GM10266 (cell line): ENCODE measurements around the gene TRAPPC2.

Experiments
- DNase-seq: peaks from one replicate; pipeline ENCODE4 v3.0.0; 2012; ENCODE audit errors: extremely low spot score
- TF ChIP-seq, protein P1 (sequence below): IDR thresholded peaks from 2 replicates; pipeline ENCODE4 v1.5.1; 2012; ENCODE audit warnings: mild to moderate bottlenecking, low read depth; ENCODE audit not compliant: control insufficient read depth, insufficient read depth; ENCODE audit errors: missing control alignments

Gene TRAPPC2

DNA sequence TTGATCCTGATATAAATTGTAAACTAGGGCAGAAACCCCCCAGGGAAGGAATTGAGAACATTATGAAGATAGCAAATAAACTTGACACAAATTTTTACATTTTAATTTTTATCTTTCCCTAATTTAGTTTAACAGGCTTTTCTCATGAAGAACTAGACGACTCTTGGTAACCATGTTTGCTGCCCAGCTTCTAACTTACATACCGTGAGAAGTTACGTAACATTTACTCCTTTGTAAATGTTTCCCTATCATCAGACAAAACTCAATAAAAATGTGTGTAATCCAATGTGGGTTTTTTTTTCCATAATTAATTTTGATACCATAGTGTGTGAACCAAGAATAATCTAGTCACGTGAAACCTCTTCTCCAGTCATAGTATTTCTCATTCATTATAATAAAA lies 34.5 kb upstream of the TRAPPC2 start:
- DNase-seq: no peak
- TF ChIP-seq, protein P1, sequence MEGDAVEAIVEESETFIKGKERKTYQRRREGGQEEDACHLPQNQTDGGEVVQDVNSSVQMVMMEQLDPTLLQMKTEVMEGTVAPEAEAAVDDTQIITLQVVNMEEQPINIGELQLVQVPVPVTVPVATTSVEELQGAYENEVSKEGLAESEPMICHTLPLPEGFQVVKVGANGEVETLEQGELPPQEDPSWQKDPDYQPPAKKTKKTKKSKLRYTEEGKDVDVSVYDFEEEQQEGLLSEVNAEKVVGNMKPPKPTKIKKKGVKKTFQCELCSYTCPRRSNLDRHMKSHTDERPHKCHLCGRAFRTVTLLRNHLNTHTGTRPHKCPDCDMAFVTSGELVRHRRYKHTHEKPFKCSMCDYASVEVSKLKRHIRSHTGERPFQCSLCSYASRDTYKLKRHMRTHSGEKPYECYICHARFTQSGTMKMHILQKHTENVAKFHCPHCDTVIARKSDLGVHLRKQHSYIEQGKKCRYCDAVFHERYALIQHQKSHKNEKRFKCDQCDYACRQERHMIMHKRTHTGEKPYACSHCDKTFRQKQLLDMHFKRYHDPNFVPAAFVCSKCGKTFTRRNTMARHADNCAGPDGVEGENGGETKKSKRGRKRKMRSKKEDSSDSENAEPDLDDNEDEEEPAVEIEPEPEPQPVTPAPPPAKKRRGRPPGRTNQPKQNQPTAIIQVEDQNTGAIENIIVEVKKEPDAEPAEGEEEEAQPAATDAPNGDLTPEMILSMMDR: no peak

DNA sequence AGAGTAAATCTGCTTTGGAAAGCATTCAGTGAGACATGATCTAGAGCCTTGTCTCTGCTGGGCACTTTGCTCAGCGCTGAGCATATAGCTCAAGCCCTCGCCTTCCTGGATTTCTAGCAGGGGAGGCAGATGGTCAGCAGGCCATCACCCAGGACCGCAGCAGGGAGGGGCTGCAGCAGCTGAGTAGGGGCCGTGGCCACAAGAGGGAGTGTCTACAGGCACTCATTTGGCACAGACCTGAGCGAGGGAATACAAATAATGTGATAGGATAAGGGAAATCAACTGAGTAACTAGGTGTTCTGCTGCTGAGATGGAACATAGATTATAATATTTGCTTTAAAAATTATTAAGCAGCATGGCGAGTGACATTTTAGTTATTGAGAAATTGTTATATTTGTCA lies 30.3 kb upstream of the TRAPPC2 start:
- TF ChIP-seq, protein P1: no peak
- DNase-seq: no peak

DNA sequence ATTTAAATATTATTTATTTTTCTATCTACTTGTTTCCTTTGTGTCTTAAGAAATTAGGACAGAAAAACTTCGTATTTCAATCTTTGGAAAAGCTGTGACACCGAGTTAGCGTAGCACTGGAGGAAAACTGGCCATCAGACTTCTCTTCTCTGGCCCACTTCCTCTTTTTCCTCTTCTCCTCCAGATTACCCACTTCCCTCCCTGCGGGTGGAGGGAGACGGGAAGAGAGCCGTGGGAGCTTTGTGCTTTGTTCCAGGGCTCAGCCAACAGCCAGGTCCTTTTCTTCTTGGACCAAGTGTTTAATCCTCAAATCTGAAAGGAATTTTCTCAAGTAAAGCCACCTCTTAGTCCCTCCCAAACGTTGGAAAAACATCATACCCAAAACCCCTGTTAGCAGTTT lies 29.9 kb upstream of the TRAPPC2 start:
- TF ChIP-seq, protein P1: no peak
- no peak for DNase-seq

DNA sequence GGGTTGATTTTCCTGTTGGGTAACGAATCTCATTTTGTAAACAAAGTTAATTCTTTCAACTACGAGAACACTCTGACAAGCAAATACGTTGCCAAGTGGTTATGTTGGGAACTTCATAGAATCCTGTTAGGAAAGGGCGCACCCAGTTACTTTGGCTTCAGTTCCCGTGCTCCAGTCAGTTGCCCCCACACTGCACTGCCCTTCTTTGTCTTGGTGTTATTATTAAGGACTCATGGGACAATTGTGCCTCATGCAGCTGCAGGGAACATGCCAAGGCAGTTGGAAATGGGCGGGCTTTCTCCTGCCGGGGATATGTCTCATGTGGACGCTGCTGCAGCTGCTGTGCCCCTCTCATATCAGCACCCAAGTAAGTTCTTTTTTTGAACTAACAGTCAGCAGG lies 29.1 kb upstream of the TRAPPC2 start:
- DNase-seq: no peak
- TF ChIP-seq, protein P1: no peak

DNA sequence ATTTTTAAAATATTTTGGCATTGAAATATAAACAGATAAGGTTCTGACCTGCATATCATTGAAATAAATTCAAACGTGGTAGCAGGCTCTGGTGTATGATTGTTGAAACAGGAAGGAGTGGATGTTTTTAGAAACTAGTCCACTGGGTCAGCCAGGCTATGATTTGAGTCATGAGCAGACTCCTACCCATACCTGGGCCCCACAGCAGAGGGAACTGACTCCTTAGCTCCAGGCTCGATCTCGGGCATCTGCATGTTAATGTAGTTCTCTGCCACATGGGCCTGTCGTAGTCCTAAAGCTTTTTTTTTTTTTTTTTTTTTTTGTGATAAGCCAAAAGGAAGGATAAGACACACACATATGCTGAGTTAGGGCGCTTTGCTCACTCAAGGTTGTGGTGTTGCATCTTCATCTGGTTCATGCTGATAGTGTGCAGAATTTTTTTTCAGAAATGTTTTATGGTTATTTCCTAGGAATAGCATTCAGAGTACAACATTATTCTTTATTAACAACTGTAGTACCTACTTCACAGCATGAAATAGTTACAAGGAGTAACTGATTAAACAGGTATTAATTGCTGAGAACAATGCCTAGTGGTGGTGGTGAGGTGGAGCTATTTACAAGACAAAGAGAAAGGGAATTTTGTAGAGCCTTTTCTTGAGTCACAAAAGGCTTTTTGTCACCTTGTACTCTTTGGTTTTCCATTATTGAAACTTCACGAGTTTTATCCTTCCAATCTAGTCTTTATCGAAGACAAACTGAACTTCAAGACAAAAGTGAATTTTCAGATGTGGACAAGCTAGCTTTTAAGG lies 27.4 kb upstream of the TRAPPC2 start:
- DNase-seq: peak; percentile 22
- TF ChIP-seq, protein P1: no peak

DNA sequence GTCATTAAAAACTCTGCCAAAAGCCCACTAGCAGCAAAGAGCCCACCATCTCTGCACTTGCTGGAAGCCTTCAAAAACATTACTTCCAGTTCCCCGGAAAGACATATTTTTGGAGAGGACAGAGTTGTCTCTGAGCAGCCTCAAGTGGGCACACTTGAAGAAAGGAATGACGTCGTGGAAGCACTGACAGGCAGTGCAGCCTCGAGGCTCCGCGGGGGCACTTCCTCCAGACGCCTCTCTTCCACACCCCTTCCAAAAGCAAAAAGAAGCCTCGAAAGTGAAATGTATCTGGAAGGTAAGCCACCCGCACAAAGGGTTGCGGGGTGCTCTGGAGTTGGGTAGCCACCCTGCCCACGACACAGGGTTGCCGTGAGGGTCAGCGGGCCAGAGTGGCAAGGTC lies 26.0 kb upstream of the TRAPPC2 start:
- TF ChIP-seq, protein P1: no peak
- no peak for DNase-seq

DNA sequence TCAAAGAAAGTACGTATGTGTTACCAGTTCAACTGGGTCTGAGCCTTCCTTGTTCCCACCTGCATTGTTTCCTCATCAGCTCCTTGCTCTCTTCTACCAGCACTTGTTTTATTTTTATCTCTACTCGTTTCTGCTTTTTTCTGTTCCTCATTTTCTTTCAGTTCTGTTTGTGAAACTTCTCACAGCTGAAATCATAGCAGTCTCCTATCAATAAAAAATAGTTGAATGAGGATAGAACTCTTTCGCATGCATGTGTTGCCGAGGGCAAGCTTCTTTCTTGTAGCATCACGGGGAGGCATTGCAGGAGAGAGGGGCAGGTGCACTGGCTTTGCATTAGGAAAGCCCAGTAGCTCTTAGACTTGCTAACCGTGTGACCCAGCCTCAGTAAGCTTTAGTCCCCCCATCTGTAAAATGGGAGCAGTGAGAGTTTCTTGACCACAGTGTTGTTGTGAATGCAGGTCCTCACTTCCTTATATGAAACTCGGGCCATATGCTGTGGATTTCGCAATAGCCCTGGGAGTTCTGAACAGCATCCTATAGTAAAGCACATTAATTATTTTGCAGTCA lies 24.8 kb upstream of the TRAPPC2 start:
- DNase-seq: peak; percentile 6
- TF ChIP-seq, protein P1: no peak
